Adrenal gland (tissue), 12 donors: Measurements from ENCODE around the gene SIRT3. TPM values are rescaled to one million over a fixed set of nuclear protein-coding genes. Genes with fewer than 3 reads are reported as not detected.

Experiments
- DNase-seq, 7 donors: peaks; one replicate each; pipeline ENCODE4 v3.0.0-alpha.2; 2019 to 2020
- H3K27ac ChIP-seq, 5 donors: fragments of 200-600 bp; sonication (generic) in 4 of 5; 1 replicate in 3 of 5; 2 replicates in 2 of 5; pipeline versions ENCODE4 v1.5.1 to v1.8.0; 2016 to 2020; ENCODE audit warnings: mild to moderate bottlenecking in 1 of 5
- H3K27me3 ChIP-seq: fragments of 200-600 bp; 2 replicates; pipeline ENCODE4 v1.8.0; 2021
- H3K36me3 ChIP-seq, 2 donors: fragments of 200-600 bp; replicated peaks in 1 of 2; 1 replicate in 1 of 2; 2 replicates in 1 of 2; pipeline versions ENCODE4 v1.5.1 to v1.8.0; 2018 to 2022
- H3K4me1 ChIP-seq, 2 donors: fragments of 200-600 bp; replicated peaks in 1 of 2; 1 replicate in 1 of 2; 2 replicates in 1 of 2; pipeline versions ENCODE4 v1.5.1 to v1.8.0; 2018 to 2021
- H3K4me3 ChIP-seq, 4 donors: fragments of 200-600 bp; sonication (generic) in 3 of 4; one replicate each; pipeline ENCODE4 v1.5.1; 2016 to 2018
- H3K9me3 ChIP-seq, 3 donors: fragments of 200-600 bp; sonication (generic) in 1 of 3; replicated peaks in 1 of 3; 1 replicate in 2 of 3; 2 replicates in 1 of 3; pipeline versions ENCODE4 v1.5.1 to v1.8.0; 2016 to 2021
- POLR2A ChIP-seq, 2 donors: fragments of 450-650 bp; IDR thresholded peaks; one replicate each; pipeline ENCODE4 v1.6.1; 2017; ENCODE audit warnings: antibody characterized with exemption in 2 of 2, mild to moderate bottlenecking in 2 of 2, moderate library complexity in 1 of 2
- WGBS, 4 donors: extraction: QIAGEN DNeasy Blood & Tissue Kit in 2 of 4; methylation state at CpG; one replicate each; pipeline versions ENCODE4 v1.1.5 to v1.1.7; 2013 to 2017; 5-methylcytosine and 5-hydroxymethylcytosine counted together
- intact Hi-C, 2 donors: fragments of 100-400 bp; cut with DNase I; formaldehyde crosslinking; loops; one replicate each; pipeline versions ENCODE4 v1.14.1 to v1.15.0; 2022 to 2023
- polyA plus RNA-seq, 3 donors: library from polyadenylated mRNA; stranded (reverse); fragments of 200-250 nt in 2 of 3; fragments of 350-450 nt in 1 of 3; fragmentation: Illumina TruSeq in 1 of 3; extraction: RNeasy Lipid Tissue Mini Kit (QIAGEN cat#74804) in 1 of 3; gene quantifications; one replicate each; pipeline ENCODE4 v1.2.3, GENCODE V29; 2013 to 2014
- total RNA-seq, 9 donors: library from RNA; depleted of rRNA in 4 of 9; stranded (reverse); fragments of >200 nt in 4 of 9; fragments of 120-200 nt in 1 of 9; fragmentation: NEBNext Ultra II Directional in 1 of 9; extraction: Animal tissue kit (Norgen Biotek cat#: 25700) in 1 of 9; gene quantifications; one replicate each; pipeline versions ENCODE4 v1.1.0 to v1.2.4, GENCODE V29; 2013 to 2023
- TF ChIP-seq, protein P1 (sequence below), 6 experiments: fragments of 450-650 bp in 4 of 6; fragments of 200-600 bp in 2 of 6; sonication (generic) in 1 of 6; IDR thresholded peaks; 1 replicate in 5 of 6; 2 replicates in 1 of 6; pipeline versions ENCODE4 v1.5.1 to v1.8.0; 2016 to 2021; ENCODE audit warnings: antibody characterized with exemption in 6 of 6, mild to moderate bottlenecking in 2 of 6, moderate library complexity in 1 of 6
- donor health status: healthy with polysubstance abuse.
- donor health status: Bipolar disorder and iron deficiency.
- donor health status: DM: yes; HTN: yes; CAD: no.
- donor health status: DM: no; HTN: no; CAD: no.
- donor health status: DM: no; HTN: no; CAD: no.
- donor health status: DM: yes; HTN: yes; CAD: no.

The SIRT3 gene
- total and polyA plus RNA-seq, 12 donors: 13.8 to 30.6 (median 23.7) TPM

DNA sequence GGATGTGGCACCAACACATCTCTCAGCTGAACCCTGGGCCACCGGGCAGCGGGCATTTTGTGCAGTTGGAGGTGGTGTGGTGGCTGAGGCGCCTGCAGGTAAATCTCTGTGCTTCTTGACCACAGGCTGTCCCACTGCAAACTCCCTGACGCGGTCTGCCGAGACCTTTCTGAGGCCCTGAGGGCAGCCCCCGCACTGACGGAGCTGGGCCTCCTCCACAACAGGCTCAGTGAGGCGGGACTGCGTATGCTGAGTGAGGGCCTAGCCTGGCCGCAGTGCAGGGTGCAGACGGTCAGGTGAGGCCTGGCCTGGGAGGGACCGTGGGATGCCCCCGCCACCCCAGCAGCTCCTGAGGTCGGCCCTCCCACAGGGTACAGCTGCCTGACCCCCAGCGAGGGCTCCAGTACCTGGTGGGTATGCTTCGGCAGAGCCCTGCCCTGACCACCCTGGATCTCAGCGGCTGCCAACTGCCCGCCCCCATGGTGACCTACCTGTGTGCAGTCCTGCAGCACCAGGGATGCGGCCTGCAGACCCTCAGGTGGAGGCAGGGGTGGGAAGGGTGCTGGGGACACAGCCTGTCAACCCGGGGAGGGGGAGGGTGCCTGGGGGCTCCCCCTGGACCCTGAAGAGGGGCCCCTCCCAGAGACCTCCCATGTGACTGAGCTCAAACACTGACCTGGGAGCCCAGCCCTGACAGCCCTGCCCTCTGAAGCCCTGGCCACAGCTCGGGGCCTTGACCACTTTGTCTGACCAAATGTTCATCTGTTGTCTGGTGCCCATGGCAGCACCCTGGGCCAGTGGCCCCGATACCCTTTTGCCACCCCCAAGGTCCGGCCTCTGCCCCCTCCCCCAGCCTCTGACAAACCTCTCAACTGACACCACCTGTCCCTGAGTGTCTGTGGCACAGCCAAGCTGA lies 48.2 kb upstream of the SIRT3 start:
- peaks cover 37% of the 10 kb centered on the region for H3K27me3 ChIP-seq
- H3K4me1 ChIP-seq: peaks cover 0 to 13% of the 10 kb centered on the region in 2 donors
- TF ChIP-seq, protein P1, sequence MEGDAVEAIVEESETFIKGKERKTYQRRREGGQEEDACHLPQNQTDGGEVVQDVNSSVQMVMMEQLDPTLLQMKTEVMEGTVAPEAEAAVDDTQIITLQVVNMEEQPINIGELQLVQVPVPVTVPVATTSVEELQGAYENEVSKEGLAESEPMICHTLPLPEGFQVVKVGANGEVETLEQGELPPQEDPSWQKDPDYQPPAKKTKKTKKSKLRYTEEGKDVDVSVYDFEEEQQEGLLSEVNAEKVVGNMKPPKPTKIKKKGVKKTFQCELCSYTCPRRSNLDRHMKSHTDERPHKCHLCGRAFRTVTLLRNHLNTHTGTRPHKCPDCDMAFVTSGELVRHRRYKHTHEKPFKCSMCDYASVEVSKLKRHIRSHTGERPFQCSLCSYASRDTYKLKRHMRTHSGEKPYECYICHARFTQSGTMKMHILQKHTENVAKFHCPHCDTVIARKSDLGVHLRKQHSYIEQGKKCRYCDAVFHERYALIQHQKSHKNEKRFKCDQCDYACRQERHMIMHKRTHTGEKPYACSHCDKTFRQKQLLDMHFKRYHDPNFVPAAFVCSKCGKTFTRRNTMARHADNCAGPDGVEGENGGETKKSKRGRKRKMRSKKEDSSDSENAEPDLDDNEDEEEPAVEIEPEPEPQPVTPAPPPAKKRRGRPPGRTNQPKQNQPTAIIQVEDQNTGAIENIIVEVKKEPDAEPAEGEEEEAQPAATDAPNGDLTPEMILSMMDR (IDR thresholded peaks at IDR 0.05): no peak
- no peak for TF ChIP-seq POLR2A (IDR thresholded peaks at IDR 0.05)
- no peaks in the 10 kb centered on the region for H3K36me3 ChIP-seq
- 74 to 93% (median 82%) methylated on average over 6 to 24 of the region's 24 CpGs for WGBS, 4 donors
- intact Hi-C loops: no loop called here
- peak in 2 of 7 donors; percentile 11 to 14 for DNase-seq
- no peaks in the 10 kb centered on the region for H3K9me3 ChIP-seq
- no peak overlapping the region for H3K4me3 ChIP-seq
- no peak overlapping the region for H3K27ac ChIP-seq

DNA sequence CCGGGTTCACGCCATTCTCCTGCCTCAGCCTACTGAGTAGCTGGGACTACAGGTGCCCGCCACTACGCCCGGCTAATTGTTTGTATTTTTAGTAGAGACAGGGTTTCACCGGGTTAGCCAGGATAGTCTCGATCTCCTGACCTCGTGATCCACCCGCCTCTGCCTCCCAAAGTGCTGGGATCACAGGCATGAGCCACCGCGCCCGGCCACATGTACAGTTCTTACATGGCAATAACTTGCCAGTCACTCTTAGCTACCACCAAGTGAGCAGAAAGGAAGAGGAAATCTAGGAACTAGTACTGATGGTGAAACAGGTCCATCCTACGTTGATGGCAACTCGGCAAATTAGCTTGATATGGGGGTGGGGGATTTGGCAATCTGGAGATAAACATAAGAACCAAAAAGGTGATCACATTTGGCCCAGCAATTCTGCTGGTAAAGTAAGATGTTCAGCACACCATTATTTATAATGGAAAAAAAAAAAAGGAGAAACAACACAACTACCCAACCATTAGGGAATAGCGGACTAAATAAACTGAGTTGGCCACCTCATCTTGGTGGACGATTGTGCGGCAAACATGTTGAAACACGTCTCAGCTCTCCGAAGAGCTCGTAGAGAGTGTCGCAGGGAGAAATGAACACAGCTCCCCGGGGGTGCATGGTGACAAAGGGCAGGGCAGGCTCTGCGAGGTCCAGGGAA lies 47.4 kb upstream of the SIRT3 start:
- H3K4me1 ChIP-seq: peaks cover 0 to 13% of the 10 kb centered on the region in 2 donors
- no peak overlapping the region for H3K4me3 ChIP-seq
- no peak overlapping the region for H3K27ac ChIP-seq
- no peaks in the 10 kb centered on the region for H3K36me3 ChIP-seq
- DNase-seq: peak in 1 of 7 donors; percentile 10
- intact Hi-C loops: no loop called here
- TF ChIP-seq POLR2A (IDR thresholded peaks at IDR 0.05): no peak
- TF ChIP-seq, protein P1 (IDR thresholded peaks at IDR 0.05): no peak
- H3K27me3 ChIP-seq: peaks cover 45% of the 10 kb centered on the region
- WGBS, 4 donors: 80 to 85% (median 81%) methylated on average over 23 of the region's 23 CpGs
- H3K9me3 ChIP-seq: no peaks in the 10 kb centered on the region

DNA sequence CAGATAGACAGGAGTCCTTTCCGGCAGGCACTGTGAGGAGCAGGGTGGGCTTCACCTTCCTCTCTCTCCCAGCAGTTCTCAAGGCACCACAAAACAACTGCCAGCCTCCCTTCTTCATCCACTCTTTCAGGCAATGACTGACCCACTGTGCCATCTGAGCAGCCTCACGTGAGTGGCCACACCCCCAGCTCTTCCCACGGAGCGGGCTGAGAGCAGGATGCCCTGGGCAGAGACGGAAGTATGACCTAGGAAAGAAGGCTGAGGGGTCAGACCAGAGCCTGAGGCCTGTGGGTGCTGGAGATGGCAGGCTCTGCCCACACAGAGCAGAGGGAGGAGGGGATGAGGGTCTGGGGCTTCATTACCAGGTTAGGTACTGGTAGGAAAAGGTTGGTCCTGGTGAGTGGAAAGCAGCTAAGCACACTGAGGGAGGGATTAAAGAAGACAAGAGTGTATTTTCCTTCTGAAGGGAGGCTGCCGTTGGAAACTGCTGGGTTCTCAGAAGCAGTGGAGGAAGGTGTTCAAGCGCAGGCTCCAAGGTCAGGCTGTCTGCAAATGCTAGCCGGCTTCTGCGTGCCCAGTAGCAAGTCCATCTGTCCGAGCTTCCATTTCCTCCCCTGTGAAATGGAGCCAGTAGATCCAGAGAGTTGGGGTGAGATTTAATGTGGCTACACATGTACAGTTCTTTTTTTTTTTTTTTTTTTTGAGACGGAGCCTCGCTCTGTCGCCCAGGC lies 46.7 kb upstream of the SIRT3 start:
- peak in 1 of 7 donors; percentile 7 for DNase-seq

More for the DNA sequence above, 46.7 kb upstream of the SIRT3 start:
- Histone ChIP-seq H3K4me1 (peaks cover 0 to 13% of the 10 kb centered on the region in 2 donors), H3K36me3 (no peaks in the 10 kb centered on the region), H3K27me3 (peaks cover 48% of the 10 kb centered on the region), H3K27ac (no peak overlapping the region), H3K4me3 (no peak overlapping the region), H3K9me3 (no peaks in the 10 kb centered on the region)
- 46 to 61% (median 50%) methylated on average over 11 to 13 of the region's 13 CpGs for WGBS, 4 donors
- intact Hi-C loops: no loop called here
- TF ChIP-seq, protein P1 (IDR thresholded peaks at IDR 0.05): no peak
- TF ChIP-seq POLR2A (IDR thresholded peaks at IDR 0.05): no peak
